CD4-positive, alpha-beta T cell treated with Interleukin-10 for 1 hour (primary cell): ENCODE measurements around the gene TBC1D12.
"Not testable (repeated sequence)": the region's sequence is repeated elsewhere in the genome, so short reads cannot be mapped to it uniquely, and the experiment has no call there.

Experiments
- DNase-seq: peaks from one replicate; pipeline ENCODE4 v3.0.0-alpha.2; 2020

The TBC1D12 gene

GRCh38 chr10:94461503-94461902 lies 59.2 kb downstream of the TBC1D12 start:
- DNase-seq = no peak

DNA sequence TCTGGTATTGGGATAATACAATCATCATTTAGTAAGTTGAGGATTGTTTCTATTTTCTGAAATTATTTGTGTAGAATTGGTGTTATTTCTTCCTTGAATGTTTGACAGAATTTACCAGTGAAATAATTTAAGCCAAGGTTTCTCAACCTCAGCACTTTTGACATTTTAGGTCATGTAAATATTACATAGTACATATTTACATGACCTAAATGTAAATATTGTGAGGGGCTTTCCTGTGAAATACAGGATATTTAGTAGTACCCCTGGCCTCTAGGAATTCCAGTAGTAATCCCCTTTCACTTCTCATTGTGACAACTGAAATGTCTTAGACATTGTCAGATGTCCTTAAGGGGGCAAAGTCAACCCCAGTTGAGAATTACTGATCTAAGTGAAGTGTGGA lies 59.8 kb downstream of the TBC1D12 start:
- no peak for DNase-seq

DNA sequence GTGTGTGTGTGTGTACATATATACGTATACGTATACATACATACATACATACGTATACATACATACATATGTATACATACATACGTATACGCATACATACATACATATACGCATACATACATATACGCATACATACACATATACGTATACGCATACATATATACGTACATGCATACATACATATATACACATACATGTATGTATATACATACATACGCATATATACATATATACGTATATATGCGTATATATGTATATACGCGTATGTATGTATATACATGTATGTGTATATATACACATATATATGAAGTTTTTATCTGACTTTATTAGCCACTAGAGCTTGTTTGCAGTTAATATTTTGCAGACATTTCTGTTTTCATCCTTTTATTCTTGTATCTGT lies 63.3 kb downstream of the TBC1D12 start:
- DNase-seq = no peak

DNA sequence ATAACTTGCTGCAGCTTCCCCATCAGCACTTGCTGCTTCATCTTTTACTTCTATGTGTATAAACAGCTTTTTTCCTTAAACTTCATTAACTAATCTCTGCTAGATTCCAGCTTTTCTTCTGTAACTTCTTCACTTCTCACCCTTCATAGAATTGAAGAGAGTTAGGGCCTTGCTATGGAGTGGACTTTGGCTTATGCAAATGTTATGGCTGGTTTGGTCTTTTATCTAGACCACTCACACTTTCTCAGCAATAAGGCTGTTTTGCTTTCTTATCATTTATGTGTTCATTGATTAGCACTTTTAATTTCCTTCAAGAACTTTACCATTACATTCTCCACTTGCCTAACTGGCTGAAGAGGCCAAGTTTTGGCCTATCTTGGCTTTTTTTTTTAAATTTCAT lies 79.1 kb downstream of the TBC1D12 start:
- DNase-seq = no peak

DNA sequence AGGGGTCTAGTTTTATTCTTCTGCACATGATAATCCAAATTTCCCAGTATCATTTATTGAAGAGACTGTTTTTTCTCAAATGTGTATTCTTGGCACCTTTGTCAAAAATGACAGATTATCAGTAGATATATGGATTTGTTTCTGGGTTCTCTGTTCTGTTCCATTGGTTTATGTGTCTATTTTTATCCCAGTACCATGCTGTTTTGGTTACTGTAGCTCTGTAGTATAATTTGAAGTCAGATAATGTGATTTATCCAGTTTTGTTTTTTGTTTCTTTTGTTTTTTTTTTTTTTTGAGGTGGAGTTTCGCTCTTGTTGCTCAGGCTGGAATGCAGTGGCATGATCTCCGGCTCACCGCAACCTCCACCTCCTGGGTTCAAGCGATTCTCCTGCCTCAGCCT lies 81.6 kb downstream of the TBC1D12 start:
- no peak for DNase-seq

GRCh38 chr10:94485094-94485493 lies 82.8 kb downstream of the TBC1D12 start:
- no peak for DNase-seq

- DNase-seq = no peak
These were observed 85.2 kb downstream of the TBC1D12 start for GRCh38 chr10:94487575-94487974.

DNA sequence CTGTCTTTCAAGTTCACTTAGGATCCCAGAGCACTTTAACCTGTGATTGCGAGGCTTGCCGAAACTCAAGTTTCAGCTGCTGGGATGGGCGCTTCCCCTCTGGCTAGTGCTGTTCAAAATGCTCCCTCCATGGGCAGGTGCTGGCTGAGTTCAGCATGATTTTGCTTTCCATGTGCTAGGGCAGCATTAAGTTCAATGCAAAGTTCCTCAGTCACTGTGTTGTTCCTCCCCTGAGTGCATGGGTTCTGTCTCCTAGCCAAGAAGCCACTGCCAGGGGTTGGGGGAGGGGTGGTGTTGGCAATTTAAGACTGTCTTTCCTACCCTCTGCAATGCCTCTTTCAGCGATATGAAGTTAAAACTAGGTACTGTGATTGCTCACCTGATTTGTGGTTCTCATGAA lies 86.8 kb downstream of the TBC1D12 start:
- DNase-seq = no peak

- no peak for DNase-seq
These were observed 87.8 kb downstream of the TBC1D12 start for GRCh38 chr10:94489976-94490788.

DNA sequence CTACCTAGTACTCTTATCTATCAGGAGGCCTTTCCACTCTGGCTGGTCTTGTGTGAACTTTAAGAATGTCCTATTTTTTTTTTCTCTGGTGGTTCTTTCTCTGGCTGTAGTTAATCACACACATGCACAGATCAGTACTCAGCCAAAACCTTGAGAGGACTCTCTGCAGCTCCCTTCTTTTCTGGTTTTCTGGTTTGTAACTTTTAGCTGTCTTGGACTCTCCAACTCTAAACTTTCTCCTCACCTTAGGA lies 88.4 kb downstream of the TBC1D12 start:
- no peak for DNase-seq

DNA sequence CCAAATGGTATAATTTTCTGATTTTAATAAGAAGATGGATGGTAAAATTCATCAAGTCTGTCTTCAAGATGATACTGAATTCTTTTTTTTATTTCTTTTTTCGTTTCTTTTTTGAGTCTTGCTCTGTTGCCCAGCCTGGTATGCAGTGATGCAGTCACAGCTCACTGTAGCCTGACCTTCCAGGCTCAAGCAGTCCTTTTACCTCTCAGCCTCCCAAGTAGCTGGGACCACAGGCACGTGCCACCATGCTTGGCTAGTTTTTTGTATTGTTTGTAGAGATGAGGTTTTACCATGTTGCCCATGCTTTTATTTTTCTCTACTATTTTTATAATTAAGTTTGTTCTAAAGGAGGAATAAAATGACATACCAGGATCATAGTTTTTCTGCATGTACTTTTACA lies 91.1 kb downstream of the TBC1D12 start:
- no peak for DNase-seq

DNA sequence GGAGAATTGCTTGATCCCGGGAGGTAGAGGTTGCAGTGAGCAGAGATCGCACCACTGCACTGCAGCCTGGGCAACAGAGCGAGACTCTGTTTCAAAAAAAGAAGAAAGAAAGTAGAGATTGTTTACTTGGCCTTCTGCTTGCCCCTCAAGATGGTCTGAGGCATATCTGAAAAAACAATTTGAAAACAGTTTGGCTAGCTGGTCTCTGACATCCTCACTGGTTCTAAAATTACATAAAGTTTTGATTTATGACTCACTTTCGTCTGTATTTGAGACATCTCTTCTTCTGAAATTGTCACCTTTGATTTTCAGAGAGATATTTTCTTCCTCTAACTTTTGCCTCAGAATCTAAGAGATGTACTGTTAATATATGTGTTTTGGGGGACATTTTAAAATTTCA lies 93.7 kb downstream of the TBC1D12 start:
- DNase-seq = no peak

- no peak for DNase-seq
These were observed 94.3 kb downstream of the TBC1D12 start for GRCh38 chr10:94496646-94497045.

DNA sequence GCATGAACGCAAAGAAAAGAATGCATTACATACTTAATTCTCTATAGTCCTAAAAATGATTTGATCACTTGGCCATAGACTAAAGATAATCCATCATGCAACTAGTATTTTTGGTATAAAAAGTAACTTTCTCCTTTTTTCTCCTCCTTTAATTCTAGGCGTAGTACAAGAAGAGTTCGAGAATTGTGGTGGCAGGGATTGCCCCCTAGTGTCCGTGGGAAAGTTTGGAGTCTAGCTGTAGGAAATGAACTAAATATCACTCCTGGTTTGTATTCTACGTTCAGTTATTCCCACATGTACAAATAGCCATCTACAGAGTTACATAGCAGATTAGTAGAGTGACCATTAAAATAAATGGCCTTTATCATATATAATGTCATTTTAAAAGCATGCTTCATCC lies 97.7 kb downstream of the TBC1D12 start:
- DNase-seq = no peak

DNA sequence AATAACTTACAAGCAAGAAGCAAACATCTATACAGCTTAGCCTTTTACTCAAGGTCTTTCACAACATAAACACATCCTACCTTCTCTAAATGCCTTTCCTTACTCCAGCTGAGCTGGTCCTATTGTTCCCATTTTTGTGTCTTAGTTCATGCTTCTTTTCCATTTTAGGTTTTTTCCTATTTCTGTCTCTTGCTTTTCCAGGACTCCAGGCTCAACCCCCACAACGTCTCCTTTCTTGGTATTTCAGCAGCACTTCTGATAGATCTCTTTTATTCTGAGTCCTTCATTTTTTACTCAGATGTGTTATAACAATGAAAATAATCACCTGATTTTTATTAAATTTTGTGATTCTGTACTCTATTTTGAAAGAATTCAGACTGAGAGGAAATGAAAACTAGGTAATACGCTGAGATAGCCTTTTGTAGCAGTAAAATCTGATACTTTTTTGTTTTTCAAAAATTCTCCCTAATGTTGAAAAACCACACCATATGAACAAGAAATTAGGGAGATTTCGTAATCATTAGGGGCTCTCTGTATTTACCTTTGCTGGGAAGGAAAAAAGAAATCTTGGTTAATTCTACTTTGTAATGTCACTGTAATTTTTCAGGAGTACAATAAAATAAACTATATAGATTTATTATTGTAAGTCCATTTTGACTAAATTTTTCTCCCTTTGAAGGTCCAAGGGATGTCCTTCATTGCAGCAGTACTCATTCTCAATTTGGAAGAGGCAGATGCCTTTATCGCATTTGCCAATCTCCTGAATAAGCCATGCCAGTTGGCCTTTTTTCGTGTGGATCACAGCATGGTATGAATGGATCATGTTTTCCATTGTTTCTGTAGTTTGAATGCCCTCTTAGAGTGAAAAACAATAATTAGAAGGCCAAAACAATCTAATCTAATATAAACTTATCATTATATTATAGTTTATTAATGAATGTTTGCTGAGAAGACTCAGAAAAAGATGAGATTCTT lies 119.2 kb downstream of the TBC1D12 start:
- no peak for DNase-seq

- DNase-seq = no peak
These were observed 121.8 kb downstream of the TBC1D12 start for GRCh38 chr10:94524146-94524545.

- DNase-seq = no peak
These were observed 122.4 kb downstream of the TBC1D12 start for GRCh38 chr10:94524711-94525110.

DNA sequence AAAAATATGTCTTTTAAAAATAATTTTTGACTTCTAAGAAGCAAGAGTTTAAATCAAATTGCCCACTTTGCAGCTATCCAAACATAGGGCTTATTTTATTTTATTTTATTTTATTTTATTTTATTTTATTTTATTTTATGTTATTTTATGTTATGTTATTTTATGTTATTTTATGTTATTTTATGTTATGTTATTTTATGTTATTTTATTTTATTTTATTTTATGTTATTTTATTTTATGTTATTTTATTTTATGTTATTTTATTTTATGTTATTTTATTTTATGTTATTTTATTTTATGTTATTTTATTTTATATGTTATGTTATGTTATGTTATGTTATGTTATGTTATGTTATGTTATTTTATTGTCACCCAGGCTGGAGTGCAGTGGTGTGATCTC lies 129.2 kb downstream of the TBC1D12 start:
- not testable (repeated sequence) for DNase-seq

- DNase-seq = no peak
These were observed 130.7 kb downstream of the TBC1D12 start for GRCh38 chr10:94533027-94533426.

- DNase-seq = not testable (repeated sequence)
These were observed 139.9 kb downstream of the TBC1D12 start for GRCh38 chr10:94542282-94542681.

DNA sequence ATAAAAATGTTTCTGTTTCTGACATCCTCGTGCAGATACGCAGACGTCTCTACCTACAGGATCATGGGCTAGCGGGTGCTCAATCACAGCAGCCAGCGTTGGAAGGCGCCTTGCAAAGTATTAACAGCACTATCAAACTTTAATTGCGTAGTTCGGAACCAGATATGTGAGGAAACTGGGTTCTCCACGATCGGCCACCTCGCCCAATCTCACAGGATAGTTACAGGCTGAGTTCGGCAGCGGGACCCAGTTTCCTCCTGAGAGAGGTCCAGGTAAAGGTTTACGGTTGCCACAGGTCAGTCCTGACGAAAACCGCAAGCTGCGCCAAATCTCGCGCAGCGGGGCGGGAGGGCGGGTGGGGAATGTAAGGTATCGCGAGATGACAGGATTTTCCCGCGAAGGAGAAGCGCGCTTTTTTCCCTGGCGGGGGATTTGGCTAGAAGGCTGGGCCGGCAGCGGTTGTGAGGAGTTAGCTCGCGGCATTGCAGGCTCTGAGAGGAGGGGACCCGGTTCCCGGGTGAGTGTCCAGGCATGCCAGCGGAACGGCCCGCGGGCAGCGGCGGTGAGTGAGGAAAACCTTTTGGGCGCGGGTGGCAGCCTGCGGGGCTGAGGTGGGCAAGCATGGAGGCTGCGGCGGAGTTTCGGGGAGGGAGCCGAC lies 143.2 kb downstream of the TBC1D12 start, which contains the start of gene HELLS:
HELLS (plus strand) TSS at position 398 of the 658 bp plus-strand sequence; CDS start at position 532, 134 bp downstream.
- peak; percentile 80 for DNase-seq

DNA sequence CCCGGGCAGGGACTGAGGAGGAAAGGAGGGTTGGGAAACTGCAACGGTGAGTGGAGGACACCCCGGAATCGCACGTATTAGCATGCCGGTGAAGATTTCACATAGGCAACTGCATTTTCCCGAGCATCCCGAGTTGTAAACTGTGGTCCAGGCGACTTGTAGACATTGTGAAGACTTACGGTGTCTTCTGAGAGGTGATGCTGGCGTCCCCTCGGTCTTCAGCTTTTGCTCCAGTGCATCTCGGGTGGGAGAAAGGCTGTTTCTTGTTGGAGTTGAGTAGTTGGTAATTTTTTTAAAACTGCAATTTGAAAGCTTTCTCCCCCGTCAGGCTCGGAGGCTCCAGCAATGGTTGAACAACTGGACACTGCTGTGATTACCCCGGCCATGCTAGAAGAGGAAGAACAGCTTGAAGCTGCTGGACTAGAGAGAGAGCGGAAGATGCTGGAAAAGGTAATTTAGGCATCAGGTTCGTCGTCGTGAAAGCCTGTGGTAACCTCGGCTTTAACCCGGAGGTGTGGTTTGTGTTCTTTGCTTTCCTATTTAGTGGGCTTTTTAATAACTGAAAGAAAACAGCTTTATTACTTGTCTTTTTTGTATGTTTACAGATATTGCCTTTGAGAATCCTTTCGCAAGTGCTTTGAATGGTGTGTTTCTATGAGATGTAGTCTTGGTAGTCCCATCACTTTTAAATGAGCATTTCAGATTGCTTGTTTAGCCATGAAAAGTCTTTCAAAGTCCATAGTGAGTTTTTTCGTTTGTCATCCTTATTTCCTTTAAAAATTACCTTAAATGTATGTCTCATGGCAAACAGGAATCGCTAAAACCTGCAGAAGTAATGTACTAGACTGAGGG lies 143.9 kb downstream of the TBC1D12 start:
- peak; percentile 22 for DNase-seq

GRCh38 chr10:94546901-94547185 lies 144.5 kb downstream of the TBC1D12 start:
- DNase-seq = no peak
